Measurements from ENCODE around the gene AHCTF1.

GRCh38 chr1:246805135-246805716 is 126.5 kb downstream of the AHCTF1 start:
- TF ChIP-seq CTCF (IDR thresholded peaks at IDR 0.05): no peak
- no peak for TF ChIP-seq POLR2A (IDR thresholded peaks at IDR 0.05; ENCODE audit: low read depth)
- no peak for TF ChIP-seq EP300 (IDR thresholded peaks at IDR 0.05)
- TF ChIP-seq POLR2AphosphoS5 (IDR thresholded peaks at IDR 0.05): no peak
